ENCODE results near the gene COL16A1. TPM values are rescaled to one million over a fixed set of nuclear protein-coding genes. Genes with fewer than 3 reads are reported as not detected.

COL16A1 gene
- total and polyA plus RNA-seq, 2 of the 4 experiments (the other 2 are of a cell fraction): 34.2 to 62.8 TPM

DNA sequence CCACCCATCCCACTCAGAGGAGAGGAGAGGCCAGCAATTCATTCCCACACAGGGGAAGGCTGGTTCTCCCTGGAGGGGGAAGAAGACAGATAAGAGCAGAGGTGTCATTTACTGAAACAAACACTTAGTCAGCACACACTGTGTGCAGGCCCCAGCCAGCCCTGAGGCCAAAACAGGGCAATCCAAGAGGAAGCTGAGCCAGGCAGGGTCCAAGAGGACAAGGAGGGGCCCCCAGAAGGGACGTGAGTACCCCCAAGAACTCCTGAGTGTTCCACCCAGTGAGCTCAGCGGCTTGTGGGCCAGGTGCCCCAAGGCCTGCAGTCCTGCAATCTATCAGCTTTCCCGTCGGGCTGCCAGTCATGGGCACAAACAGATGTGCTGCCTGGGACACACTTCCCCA, 44.5 kb upstream of the COL16A1 start:
- peaks cover 37% of the 10 kb centered on the region for H4K20me1 ChIP-seq (ENCODE audit: insufficient read depth, low read length)
- no peak overlapping the region for H4K5ac ChIP-seq (ENCODE audit: low read depth, low read length)
- H2BK20ac ChIP-seq (ENCODE audit: low read depth, low read length): no peak overlapping the region
- no peaks in the 10 kb centered on the region for H3K9me3 ChIP-seq (ENCODE audit: control insufficient read depth, insufficient read depth, low read length)
- ChIA-PET POLR2A (ENCODE audit: unreplicated experiment) (no interaction called here), CTCF (no interaction called here)
- ATAC-seq (ENCODE audit: low read depth) (peak; percentile 40), DNase-seq (peak; percentile 31)
- no peak overlapping the region for H3K27ac ChIP-seq (ENCODE audit: insufficient read depth, low read length)
- no peak overlapping the region for H4K91ac ChIP-seq (ENCODE audit: insufficient read depth, low read depth, low read length)
- H2AK5ac ChIP-seq (ENCODE audit: low read depth, low read length): no peak overlapping the region
- H3K4me2 ChIP-seq (ENCODE audit: low read depth, low read length): no peak overlapping the region
- H3K4me1 ChIP-seq (ENCODE audit: control insufficient read depth, insufficient read depth, low read length): peaks cover 22% of the 10 kb centered on the region
- no peak overlapping the region for H2BK120ac ChIP-seq (ENCODE audit: low read depth, low read length)
- H4K8ac ChIP-seq (ENCODE audit: low read depth in 2 of 2, low read length in 2 of 2): no peak overlapping the region
- H2AK9ac ChIP-seq (replicated peaks; ENCODE audit: low read depth, low read length, poor library complexity): peak overlapping the region; percentile 61
- H3K4me3 ChIP-seq (ENCODE audit: insufficient read depth, low read depth, low read length): no peak overlapping the region
- H2BK15ac ChIP-seq (ENCODE audit: low read depth, low read length): no peak overlapping the region
- no TSS peak for BruUV-seq (replicated peaks)
- no CpG with 5 or more reads among the region's 4 CpGs for WGBS, 2 experiments (ENCODE audit: extremely low coverage in 2 of 2, insufficient read length in 1 of 2)
- in situ Hi-C loops (cut with MboI; ENCODE audit: low sequenced_read_pairs): loop anchor here (10.0 kb wide), 1 partner anchor 84 kb away; no protein-coding TSS in a partner anchor
- H3K23ac ChIP-seq (ENCODE audit: low read depth, low read length): no peak overlapping the region
- TF ChIP-seq SMC3 (IDR thresholded peaks at IDR 0.05; ENCODE audit: low read depth, low read length): no peak
- TF ChIP-seq FOS (IDR thresholded peaks at IDR 0.05; ENCODE audit: low read depth, low read length): no peak
- no peak for TF ChIP-seq BHLHE40 (IDR thresholded peaks at IDR 0.05; ENCODE audit: low read depth, low read length)
- no peak for TF ChIP-seq RAD21 (IDR thresholded peaks at IDR 0.05; ENCODE audit: low read length)
- no peak for TF ChIP-seq MXI1 (IDR thresholded peaks at IDR 0.05; ENCODE audit: borderline replicate concordance, low read depth, low read length)
- TF ChIP-seq, protein P1, sequence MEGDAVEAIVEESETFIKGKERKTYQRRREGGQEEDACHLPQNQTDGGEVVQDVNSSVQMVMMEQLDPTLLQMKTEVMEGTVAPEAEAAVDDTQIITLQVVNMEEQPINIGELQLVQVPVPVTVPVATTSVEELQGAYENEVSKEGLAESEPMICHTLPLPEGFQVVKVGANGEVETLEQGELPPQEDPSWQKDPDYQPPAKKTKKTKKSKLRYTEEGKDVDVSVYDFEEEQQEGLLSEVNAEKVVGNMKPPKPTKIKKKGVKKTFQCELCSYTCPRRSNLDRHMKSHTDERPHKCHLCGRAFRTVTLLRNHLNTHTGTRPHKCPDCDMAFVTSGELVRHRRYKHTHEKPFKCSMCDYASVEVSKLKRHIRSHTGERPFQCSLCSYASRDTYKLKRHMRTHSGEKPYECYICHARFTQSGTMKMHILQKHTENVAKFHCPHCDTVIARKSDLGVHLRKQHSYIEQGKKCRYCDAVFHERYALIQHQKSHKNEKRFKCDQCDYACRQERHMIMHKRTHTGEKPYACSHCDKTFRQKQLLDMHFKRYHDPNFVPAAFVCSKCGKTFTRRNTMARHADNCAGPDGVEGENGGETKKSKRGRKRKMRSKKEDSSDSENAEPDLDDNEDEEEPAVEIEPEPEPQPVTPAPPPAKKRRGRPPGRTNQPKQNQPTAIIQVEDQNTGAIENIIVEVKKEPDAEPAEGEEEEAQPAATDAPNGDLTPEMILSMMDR (conservative IDR thresholded peaks at IDR 0.05; ENCODE audit: low read depth, low read length): no peak
- no peak for TF ChIP-seq NFE2L2 (IDR thresholded peaks at IDR 0.05; ENCODE audit: low read depth, low read length)
- TF ChIP-seq RFX5 (IDR thresholded peaks at IDR 0.05; ENCODE audit: low read depth, low read length): no peak
- TF ChIP-seq CHD1 (IDR thresholded peaks at IDR 0.05; ENCODE audit: low read depth, low read length): no peak
- no peak for TF ChIP-seq CEBPB (IDR thresholded peaks at IDR 0.05; ENCODE audit: low read depth, low read length)
- TF ChIP-seq, protein P2, sequence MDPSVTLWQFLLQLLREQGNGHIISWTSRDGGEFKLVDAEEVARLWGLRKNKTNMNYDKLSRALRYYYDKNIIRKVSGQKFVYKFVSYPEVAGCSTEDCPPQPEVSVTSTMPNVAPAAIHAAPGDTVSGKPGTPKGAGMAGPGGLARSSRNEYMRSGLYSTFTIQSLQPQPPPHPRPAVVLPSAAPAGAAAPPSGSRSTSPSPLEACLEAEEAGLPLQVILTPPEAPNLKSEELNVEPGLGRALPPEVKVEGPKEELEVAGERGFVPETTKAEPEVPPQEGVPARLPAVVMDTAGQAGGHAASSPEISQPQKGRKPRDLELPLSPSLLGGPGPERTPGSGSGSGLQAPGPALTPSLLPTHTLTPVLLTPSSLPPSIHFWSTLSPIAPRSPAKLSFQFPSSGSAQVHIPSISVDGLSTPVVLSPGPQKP (IDR thresholded peaks at IDR 0.05; ENCODE audit: borderline replicate concordance, low read depth, low read length): no peak
- TF ChIP-seq MAFK (IDR thresholded peaks at IDR 0.05; ENCODE audit: low read depth, low read length): peak; percentile 43
- no peak for TF ChIP-seq RCOR1 (IDR thresholded peaks at IDR 0.05; ENCODE audit: insufficient replicate concordance, low read length)
- TF ChIP-seq MAZ (IDR thresholded peaks at IDR 0.05; ENCODE audit: borderline replicate concordance, low read depth, low read length): 0 out of 2 replicates have a peak, but pooled peaks have one; percentile 9
- TF ChIP-seq POLR2A (IDR thresholded peaks at IDR 0.05; ENCODE audit: low read depth, low read length): no peak
- no peaks in the 10 kb centered on the region for H3K36me3 ChIP-seq (ENCODE audit: control insufficient read depth, insufficient read depth, low read length)
- no peak overlapping the region for H3K9ac ChIP-seq (ENCODE audit: low read depth, low read length)
- no peak overlapping the region for H3K14ac ChIP-seq (replicated peaks; ENCODE audit: low read depth, low read length)
- peak overlapping the region; percentile 33 for H2AFZ ChIP-seq (replicated peaks; ENCODE audit: low read length, poor library complexity)
- no peak overlapping the region for H3K4ac ChIP-seq (ENCODE audit: low read depth, low read length)
- dilution Hi-C loops (cut with HindIII; ENCODE audit: low sequenced_read_pairs, unreplicated experiment): no loop called here
- H3K27me3 ChIP-seq (ENCODE audit: control insufficient read depth, insufficient read depth, low read length): no peaks in the 10 kb centered on the region
- no peak overlapping the region for H2BK5ac ChIP-seq (ENCODE audit: low read depth, low read length, poor library complexity, severe bottlenecking)
- H3K9me1 ChIP-seq (ENCODE audit: insufficient read depth, low read length): peaks cover 5% of the 10 kb centered on the region; the same call in 1 of the 2 replicates
- H3K79me1 ChIP-seq (ENCODE audit: low read depth in 1 of 2, low read length in 2 of 2): peaks cover 0 to 3% of the 10 kb centered on the region in 2 experiments; a peak in 1 of 4 replicates
- no peak overlapping the region for H3K56ac ChIP-seq (ENCODE audit: extremely low read depth, insufficient read depth, low read length)
- H3K18ac ChIP-seq (ENCODE audit: low read depth, low read length): no peak overlapping the region
- intact Hi-C loops (cut with micrococcal nuclease): loop anchor here (5.0 kb wide), 2 partner anchors 46 to 186 kb away; partner anchors contain the start of gene COL16A1

Measured in IMR-90 (cell line).